Bone marrow (tissue), 2 donors: ENCODE results near the gene PXK.

Experiments
- DNase-seq, 2 donors: peaks; one replicate each; lab custom pipeline; 2025; lab: John Stamatoyannopoulos, UW

The PXK gene

DNA sequence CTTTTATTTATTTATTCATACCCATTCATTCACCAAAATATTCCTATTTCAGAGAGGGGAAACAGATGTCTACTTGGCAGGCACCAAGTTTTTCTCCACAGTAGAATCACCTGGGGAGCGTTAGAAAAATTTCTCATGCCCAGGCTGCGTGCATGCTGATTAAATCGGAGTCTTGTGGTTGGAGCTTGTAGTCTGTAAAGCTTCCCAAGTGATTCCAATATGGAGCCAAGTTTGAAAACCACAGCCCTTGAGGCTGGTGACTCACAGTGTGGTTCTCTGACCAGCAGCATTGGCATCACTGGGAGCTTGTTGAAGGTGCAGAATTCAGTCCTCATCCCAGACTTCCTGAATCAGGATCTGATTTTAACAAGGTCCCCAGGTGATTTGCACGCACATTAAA lies 51.2 kb downstream of the PXK start:
- no peak for DNase-seq

- DNase-seq: no peak
Measured at GRCh38 chr3:58384381-58385090, 51.8 kb downstream of the PXK start.

GRCh38 chr3:58386626-58387365 lies 54.1 kb downstream of the PXK start:
- peak in 1 of 2 donors; percentile 22 for DNase-seq

DNA sequence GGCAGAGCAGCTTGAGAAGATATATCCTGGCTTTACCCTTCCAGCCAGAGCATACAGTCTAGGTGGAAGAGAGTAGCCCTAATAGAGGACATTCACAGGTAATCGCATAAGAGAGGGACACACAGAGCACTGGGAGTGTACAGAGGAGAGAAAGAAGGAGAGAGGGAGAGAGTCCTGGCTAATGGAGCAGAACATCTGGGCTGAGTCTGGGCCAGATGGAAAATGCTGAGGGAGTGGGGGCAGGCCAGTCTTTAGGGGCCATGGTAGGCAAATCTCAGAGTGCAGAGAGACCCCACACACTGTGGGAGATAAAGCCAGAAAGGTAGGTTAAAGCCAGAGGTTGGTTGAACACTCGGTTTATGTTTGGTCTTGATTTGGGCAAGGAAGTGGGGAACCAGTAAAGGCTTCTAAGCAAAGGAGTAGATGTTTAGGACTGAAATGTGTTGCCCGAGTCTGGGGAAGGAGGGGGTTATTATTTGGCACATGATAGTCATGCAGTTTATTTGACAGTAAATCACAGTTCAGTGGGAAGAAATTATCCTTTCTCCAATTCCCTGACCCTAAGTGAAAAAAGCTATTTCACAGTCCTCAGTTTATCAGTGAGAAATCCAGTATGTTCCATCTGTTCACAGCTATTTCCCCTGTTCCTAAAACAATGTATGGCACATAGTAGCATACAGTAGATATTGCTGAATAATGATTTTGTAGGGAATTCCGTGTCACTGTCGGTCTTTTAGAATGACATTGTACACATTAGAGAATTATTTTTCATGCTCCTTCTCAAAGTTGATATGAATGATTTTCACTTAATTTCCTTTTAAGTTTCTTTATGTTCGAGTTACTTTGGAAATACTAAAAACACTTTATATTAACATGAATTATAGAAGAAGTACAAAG lies 55.2 kb downstream of the PXK start:
- no peak for DNase-seq

DNA sequence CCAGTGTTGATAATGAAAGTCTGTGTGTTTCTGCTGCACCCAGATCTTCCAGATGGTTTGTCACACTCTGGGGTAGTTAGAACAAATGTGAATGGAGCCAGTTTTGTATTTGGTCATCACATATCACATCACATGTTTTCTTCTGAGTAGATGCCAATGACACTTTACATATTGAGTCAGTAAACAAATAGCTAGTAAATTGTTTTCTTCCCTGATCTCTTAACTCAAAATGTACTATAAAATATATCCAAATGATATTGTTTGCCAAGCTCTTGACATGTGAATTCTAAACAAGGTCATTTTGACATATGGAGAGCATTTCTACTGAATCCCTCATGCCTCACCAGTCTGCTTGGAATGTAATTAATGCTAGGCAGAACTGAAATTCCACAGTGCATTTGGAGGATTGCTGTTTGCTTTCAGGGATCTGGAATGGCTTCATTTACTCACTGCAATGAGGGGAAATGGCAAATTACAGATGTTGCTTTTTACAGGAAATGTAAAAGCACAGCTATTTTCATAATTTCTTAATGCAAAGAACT lies 55.9 kb downstream of the PXK start:
- DNase-seq: no peak

- no peak for DNase-seq
Measured at GRCh38 chr3:58391156-58391865, 58.6 kb downstream of the PXK start.

- no peak for DNase-seq
Measured at GRCh38 chr3:58392181-58392580, 59.5 kb downstream of the PXK start.

- no peak for DNase-seq
Measured at GRCh38 chr3:58394339-58394738, 61.6 kb downstream of the PXK start.

DNA sequence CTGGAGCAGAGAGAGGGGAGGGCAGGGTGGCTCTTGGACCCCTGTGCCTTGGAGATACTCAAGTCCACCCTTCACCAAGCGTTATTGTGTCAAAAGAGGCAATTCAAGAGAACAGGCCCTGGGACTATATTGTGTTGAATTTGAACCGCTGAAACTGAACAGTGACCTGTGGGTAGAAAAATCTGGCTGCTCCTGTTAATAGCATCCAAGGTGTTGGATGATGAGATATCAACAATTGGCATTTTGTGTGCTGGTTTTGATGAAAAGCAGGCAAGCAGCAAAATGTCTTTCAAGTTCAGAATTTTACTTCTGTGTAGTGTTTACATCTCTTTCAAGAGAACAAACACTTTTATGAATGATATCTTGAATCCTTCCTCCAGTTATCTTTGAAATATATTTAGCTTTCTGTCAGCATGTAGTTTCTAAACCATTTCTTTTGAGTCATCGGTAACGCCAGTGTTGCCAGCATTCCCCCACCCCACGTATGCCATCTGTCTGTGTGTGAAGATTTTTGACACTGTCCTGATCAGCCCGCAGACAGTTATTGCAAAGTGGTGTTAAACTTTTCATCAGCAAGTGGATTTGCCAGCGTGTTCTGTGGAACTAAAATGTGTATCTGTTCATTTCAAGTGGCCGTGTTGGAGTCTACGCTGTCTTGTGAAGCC lies 66.1 kb downstream of the PXK start:
- no peak for DNase-seq

DNA sequence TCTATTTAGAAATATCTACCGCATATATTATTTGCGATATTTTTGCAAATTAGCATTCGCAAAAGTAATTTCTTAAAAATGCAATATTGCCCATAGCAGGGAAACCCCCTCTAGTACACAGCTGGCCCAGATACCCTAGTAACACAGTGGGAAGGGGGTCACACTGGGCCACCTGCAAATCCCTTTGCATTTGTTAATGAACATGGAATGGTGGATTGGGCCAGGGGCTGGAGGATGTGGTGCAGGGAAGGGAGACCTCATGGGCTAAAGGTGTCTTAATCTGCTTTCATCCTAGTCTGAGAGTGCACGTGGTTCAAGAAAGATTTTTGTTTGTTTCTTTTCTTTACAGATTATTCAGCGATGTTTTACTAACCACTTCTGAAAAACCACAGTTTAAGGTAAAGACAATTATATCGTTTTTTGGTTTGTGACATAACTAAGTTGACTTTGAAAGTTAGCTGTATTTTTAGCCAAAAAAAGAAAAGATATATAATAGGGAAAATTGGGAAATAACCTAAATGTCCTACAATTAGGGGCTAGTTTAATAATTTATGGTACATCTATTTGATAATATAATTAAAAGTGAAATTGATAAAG lies 70.9 kb downstream of the PXK start:
- DNase-seq: no peak

DNA sequence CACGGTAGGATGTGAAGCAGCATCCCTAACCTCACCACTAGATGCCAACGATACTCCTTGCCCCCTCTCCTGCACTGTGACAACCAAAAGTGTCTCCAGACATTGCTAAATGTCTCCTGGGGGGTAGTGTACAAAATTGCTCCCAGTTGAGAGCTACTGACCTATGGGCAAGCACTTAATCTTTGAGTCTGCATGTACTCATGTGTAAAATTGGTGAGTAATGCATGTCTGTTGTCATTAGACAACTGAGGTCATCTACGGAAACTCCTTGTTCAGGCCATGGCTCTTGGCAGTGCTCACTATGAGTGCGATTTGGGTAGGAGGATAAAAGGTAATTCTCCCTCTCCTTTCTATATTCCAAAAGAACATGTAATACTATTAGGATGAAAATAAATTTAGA lies 71.7 kb downstream of the PXK start:
- DNase-seq: no peak

DNA sequence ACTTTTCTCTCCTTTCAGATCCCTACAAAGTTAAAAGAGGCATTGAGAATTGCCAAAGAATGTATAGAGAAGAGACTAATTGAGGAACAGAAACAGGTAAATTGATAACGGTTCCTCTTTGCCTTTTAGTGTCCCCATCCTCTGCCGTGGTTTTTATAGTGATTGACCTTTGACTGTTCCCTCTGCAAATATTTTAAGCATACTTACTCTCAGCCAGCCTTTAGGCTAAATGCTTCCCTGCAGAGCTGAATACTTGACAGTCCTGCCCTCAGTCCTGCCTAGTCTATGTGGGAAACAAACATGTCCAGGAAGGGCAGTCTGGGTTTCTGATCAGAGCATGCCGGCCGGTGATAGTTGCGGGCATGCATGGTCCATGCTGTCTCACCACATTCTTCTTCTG lies 76.2 kb downstream of the PXK start:
- DNase-seq: no peak

- DNase-seq: no peak
Measured at GRCh38 chr3:58409663-58410062, 77.0 kb downstream of the PXK start.

DNA sequence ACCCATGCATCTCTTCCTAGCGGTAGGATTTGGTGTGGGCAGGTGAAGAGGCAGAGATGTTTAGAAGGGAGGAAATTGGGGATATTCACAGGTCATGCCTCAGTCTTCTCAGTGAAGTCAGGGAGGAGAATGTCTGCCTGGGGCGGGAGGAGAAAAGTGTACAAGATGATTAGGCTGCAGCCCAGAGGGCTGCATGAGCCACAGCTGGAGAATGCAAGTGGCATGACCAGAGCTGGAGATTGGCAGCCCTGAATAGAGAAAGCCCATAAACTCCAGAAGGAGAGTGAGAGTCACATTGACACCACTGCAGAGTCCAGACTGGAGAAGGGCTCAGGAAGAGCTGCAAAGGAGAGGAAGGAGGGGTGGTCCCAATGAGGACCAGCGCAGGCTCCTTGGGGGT lies 78.3 kb downstream of the PXK start:
- DNase-seq: no peak

GRCh38 chr3:58411851-58412830 lies 79.4 kb downstream of the PXK start:
- no peak for DNase-seq

- DNase-seq: peak in 1 of 2 donors; percentile 70
Measured at GRCh38 chr3:58414538-58415197, 82.0 kb downstream of the PXK start.

GRCh38 chr3:58416191-58416590 lies 83.5 kb downstream of the PXK start:
- no peak for DNase-seq

GRCh38 chr3:58417075-58417474 lies 84.4 kb downstream of the PXK start:
- DNase-seq: no peak

DNA sequence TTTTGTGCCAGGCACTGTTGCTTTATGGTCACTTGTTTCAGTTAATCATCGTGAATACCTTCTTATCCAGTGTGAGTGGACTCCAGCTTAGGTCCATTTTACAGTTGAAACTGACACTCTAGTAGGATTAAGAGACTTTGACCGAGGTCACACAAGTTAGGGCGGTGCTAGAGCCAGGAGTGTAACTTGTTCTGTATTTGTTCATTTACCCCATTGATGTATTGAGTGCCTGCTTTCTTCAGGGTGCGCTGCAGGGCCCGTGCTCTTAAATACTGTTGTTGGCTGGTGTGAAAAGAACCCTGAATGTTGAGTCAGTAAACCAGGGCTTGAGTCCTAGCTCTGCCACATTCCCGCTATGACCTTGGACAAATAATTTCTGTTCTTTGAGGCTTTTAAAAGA lies 85.5 kb downstream of the PXK start:
- DNase-seq: no peak
